Measurements from ENCODE around the gene MGMT. TPM values are rescaled to one million over a fixed set of nuclear protein-coding genes. Genes with fewer than 3 reads are reported as not detected.

MGMT gene
- total and polyA plus RNA-seq, 2 donors (not counting 3 experiments of a cell fraction or from before 2014, with no cell fraction given), result 15.0 to 15.2 TPM

GRCh38 chr10:129613377-129613980 is 146.4 kb downstream of the MGMT start:
- intact Hi-C loops (cut with micrococcal nuclease) (no loop called here), dilution Hi-C loops (cut with MboI; ENCODE audit: extremely low pct_ligation_motif_present, low sequenced_read_pairs) (no loop called here)
- ChIA-PET POLR2A (no interaction called here), CTCF (no interaction called here)
- Histone ChIP-seq H3K36me3 (ENCODE audit: control insufficient read depth in 2 of 2, extremely low read depth in 1 of 2, insufficient read depth in 2 of 2, low read length in 2 of 2) (no peaks in the 10 kb centered on the region), H3K27ac (ENCODE audit: insufficient read depth, low read depth, low read length) (no peak overlapping the region), H3K79me2 (ENCODE audit: control insufficient read depth, insufficient read depth, low read length) (no peaks in the 10 kb centered on the region), H3K4me1 (ENCODE audit: control insufficient read depth, extremely low read depth, insufficient read depth, low read length) (no peaks in the 10 kb centered on the region), H3K4me2 (ENCODE audit: insufficient read depth, low read length) (no peak overlapping the region), H3K9ac (replicated peaks; ENCODE audit: extremely low read depth, insufficient read depth, low read length) (no peak overlapping the region), H2AFZ (ENCODE audit: low read depth, low read length) (no peak overlapping the region), H3K4me3 (replicated peaks in 1 of 3; ENCODE audit: insufficient read depth in 1 of 3, low read depth in 1 of 3, low read length in 3 of 3) (no peak overlapping the region), H3K9me3 (replicated peaks; ENCODE audit: control insufficient read depth, insufficient read depth, low read length) (no peaks in the 10 kb centered on the region), H4K20me1 (replicated peaks; ENCODE audit: control insufficient read depth, extremely low read depth, insufficient read depth, low read length) (no peaks in the 10 kb centered on the region), H3K27me3 (ENCODE audit: control insufficient read depth in 2 of 2, insufficient read depth in 2 of 2, low read length in 2 of 2) (no peaks in the 10 kb centered on the region), H3K9me1 (replicated peaks; ENCODE audit: control insufficient read depth, extremely low read depth, insufficient read depth, low read length) (no peaks in the 10 kb centered on the region)
- BruUV-seq (replicated peaks), result no TSS peak
- DNase-seq (ENCODE audit: low read depth, low spot score) (no peak), FAIRE-seq (no peak)
- no peak for TF ChIP-seq MYC (IDR thresholded peaks at IDR 0.05; ENCODE audit: low read depth, low read length)
- TF ChIP-seq GATA2 (IDR thresholded peaks at IDR 0.05; ENCODE audit: insufficient read depth, insufficient read length, low read depth, low read length), result no peak
- no peak for TF ChIP-seq FOS (IDR thresholded peaks at IDR 0.05; ENCODE audit: borderline replicate concordance, insufficient read depth, low read length)
- TF ChIP-seq MAX (IDR thresholded peaks at IDR 0.05; ENCODE audit: insufficient read depth, insufficient read length), result no peak
- TF ChIP-seq POLR2A (IDR thresholded peaks at IDR 0.05; ENCODE audit: low read depth, low read length), result no peak
- TF ChIP-seq POLR2AphosphoS5 (IDR thresholded peaks at IDR 0.05; ENCODE audit: insufficient read depth, low read depth, low read length), result no peak
- TF ChIP-seq CTCF (IDR thresholded peaks at IDR 0.05; ENCODE audit: extremely low read depth in 1 of 2, insufficient read depth in 1 of 2, low read depth in 1 of 2, low read length in 2 of 2), result no peak
- TF ChIP-seq EZH2 (IDR thresholded peaks at IDR 0.05; ENCODE audit: borderline replicate concordance, low read depth, low read length, severe bottlenecking), result no peak
- TF ChIP-seq JUN (IDR thresholded peaks at IDR 0.05; ENCODE audit: borderline replicate concordance, insufficient read depth, insufficient read length, low read depth), result no peak
